IPS-11a (cell line): ENCODE measurements around the gene KIAA1671.

ENCODE experiments used
- H3K4me3 ChIP-seq: one replicate; pipeline ENCODE4 v1.5.1; 2013; ENCODE audit warnings: low read depth, low read length, control low read depth

KIAA1671 gene

DNA sequence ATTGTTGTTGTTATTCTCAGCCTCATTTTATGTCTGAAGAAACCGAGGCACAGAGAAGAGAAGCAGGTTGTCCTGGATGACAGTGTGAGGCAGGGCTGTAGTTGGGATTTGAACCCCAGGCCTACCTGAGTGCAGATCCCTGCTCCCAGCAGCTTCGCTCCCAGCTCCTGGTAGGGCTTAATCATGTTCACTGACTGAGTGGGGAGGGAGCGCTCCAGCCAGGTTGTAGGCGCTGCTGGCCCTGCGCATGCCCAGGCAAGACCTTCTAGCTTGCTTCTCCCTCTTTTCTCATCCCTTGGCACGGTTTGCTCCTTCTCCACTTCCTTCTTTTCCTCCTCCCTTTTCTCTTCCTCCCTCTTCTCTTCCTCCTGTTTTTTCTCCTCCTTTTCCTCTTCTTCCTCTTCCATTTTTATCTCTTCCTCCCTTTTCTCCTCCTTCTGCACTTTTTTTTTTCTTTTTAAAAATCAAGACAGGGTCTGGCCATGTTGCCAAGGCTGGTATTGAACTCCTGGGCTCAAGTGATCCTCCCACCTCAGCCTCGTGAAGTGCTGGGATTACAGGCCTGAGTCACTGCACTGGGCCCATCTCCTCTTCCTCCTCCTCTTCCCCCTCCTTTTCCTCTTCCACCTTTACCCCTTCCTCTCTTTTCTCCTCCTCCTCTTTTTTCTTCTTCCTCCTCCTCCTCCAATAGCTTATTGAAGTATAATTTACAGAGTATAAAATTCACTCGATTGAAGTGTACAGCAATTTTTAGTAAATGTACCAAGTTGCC lies 109.3 kb downstream of the KIAA1671 start:
- H3K4me3 ChIP-seq: no peak overlapping the region

DNA sequence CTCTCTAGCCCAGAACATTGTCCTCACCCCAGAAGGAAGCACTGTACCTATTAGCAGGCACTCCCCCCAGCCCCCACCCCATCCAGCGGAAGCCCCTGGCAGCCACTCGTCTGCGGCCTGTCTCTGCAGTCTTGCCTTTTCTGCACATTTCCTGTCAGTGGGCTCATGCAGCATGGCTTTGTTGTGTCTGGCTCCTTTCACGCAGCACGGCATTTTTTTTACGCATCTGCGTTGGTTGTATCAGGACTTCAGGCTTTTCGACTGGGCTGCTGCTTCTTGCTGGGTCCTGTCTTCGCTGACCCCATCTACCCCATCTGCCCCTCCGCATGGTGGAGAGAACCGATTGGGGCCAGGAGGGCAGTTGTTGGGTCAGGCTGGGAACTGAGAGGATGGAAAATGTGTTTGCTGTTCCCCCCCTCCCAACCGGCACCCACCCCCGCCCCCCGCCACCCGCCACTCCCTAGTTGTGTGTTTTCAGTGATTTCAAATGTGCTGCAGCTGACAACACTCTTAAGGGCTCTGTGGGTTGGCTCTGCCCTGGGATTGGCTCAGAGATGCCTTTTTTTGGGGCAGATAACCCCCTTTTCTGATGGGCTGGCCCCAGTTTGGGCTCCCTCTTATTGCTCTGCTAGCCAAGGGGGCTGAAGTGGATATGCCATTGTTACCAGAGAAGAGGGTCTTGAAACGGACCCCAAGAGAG lies 110.0 kb downstream of the KIAA1671 start:
- no peak overlapping the region for H3K4me3 ChIP-seq

DNA sequence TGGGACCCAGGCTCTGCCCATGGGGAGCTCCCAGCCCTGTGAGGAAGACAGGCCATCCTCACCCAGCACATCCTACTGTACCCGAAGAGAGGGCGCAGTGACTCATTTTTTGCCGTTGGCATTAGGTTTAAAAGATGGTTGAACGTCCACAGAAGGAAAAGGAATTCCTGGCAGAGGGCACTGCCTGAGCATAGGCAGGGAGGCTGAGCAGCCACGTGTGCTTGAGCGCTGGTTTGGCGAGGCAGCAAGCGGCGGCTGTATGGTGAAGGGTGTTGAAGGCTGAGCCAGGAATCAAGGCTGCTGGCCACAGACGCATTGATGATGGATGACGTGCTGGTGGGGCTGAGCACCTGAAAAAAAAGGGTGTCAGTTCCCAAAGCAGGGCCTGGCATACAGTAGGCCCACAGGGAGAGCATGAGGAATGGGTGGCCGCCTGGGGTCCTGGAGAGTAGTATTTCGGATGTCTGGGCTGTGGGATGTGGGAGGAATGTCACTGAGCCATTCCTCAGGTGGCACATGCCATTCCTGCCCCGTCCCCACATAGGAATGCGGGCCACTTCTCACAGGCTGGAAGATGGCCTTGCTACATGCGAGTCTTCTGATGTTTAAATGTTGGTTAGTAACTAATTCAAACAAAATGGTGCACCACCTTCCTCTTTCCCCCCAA lies 112.5 kb downstream of the KIAA1671 start:
- no peak overlapping the region for H3K4me3 ChIP-seq

DNA sequence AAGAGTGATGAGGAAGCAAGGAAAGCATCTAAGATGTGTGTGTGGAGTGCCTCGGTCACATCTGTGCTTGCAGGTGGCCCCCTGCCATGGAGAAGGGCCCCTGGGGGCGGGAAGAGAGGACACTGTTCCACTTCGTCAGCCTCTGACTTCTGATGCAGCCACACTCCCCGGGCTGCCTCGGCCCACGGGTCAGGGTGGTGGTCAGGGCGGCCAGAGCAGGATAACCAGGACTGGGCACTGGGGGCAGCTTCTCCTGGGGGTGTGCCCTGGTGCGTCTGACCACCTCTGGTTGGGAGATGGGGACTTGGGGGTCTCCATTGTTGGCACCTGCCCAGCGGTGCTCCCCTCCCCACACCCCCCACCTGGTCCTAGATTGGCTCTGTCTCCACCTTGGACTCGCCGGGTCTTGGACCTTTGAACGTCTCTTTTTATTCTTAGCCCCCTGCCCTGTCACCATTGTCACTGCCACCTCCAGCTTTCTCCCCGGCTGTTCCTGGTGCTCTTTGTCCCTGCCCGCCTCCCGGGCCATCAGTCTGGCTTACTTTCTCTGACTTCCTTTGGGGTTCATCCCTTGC lies 114.4 kb downstream of the KIAA1671 start:
- H3K4me3 ChIP-seq: no peak overlapping the region

DNA sequence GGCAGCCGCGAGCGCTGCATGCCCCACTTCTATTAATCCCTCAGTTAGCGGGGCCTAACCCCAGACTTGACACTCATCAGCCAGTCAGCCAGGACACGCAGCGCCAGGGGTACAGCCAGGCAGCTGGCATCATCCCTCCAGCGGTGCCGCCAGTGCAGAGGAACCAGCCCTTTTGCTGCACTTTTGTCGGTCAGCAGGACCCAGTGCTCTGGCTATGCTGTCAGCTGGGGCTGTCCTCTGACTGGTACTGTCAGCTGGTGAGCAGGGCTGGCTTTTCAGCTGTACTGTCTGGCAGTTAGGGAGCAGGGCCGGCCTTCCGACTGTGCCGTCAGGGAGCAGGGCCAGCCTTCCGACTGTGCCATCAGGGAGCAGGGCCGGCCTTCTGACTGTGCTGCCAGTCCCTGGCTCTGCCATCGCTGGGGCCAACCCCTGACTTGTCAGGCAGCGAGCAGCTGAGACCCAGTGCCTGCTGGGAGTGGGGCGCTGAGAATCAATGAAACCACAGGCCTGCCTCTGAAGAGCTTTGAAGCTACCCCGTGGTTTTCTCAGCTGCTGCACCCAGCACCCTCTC lies 115.4 kb downstream of the KIAA1671 start:
- H3K4me3 ChIP-seq: no peak overlapping the region

DNA sequence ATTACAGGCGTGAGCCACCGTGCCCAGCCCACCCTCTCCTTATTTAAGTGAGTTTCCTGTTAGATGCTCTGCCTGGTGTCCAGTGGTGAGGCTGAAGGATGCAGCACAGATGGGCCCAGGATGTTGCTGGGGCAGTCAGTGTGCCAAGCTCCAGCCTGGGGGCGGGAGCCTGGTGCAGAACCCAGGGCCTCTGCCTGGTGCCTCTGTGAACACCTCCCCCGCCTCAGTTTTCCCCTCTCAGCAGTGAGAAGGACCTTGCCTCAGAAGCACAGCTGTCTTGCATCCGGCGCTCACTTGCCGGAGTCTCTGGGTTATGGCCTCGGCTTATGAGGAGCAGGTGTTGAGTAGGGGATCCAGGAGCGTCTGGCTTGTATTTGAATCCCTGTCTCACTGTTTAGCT lies 116.2 kb downstream of the KIAA1671 start:
- no peak overlapping the region for H3K4me3 ChIP-seq

DNA sequence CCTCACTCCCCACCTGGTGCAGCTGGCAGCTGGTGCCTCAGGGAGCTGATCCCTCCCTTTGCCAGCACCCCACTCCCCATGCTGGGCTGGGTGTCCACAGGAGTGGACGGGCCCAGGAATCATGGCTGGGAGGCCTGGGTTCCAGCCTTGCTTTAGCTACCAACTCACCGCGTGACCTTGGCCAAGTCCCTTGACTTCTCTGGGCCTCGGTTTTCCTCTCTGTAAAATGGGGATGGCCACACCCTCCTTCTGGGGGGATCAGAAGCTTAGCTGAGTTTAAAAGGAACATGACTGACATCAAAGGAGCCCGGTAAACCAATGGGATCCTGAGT lies 116.9 kb downstream of the KIAA1671 start:
- H3K4me3 ChIP-seq: no peak overlapping the region

DNA sequence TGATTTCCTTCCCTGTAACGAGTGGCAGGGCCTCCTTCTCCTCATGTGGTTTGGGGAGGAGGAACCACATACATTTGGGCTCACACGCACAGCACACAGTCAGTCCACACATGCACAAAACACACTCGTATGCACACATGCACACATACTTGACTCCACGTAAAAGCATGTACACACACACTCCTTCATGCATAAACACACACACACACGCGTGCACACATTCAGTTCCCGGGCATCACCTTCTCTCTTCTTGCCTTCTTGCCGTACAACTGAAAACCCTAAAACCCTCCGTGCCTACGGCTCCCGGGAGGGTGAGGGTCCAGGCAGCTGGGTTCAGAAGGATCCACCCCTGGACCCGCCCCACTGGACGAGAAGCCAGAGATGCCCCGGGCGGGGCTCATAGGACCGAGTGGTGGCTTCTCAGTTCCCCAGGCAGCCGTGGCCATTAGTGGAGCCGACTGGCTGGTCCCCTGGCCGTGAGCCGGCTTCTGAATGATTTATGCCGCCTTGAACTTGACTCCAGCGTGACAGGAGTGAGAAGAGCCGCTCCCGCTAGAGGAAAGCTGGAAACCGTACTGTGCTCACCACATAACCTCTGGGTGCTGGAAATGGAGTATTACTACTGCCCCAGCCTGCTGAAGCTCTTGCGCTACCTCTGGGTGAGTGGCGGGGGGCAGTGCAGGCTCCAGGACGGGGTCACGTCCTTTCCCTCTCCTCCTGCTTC lies 117.4 kb downstream of the KIAA1671 start:
- no peak overlapping the region for H3K4me3 ChIP-seq

DNA sequence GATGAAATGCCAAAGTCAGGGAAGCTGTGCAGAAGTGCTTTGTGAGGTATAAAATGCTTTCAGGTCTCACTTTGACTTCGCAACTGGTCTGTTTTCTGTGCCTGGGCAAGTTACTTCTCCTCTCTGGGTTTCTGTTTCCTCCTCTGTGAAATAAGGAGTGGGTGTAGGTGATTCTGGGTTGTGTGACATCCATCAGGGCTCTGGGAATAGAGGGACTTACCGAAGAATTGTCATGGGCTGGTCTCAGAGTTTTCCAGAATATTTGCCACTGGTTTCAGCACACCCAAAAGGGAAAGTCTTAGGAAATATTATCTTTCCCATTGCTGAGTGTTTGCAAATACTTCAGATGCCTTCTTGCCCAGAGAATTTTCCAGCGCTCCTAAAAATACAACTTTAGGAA lies 118.4 kb downstream of the KIAA1671 start:
- no peak overlapping the region for H3K4me3 ChIP-seq

DNA sequence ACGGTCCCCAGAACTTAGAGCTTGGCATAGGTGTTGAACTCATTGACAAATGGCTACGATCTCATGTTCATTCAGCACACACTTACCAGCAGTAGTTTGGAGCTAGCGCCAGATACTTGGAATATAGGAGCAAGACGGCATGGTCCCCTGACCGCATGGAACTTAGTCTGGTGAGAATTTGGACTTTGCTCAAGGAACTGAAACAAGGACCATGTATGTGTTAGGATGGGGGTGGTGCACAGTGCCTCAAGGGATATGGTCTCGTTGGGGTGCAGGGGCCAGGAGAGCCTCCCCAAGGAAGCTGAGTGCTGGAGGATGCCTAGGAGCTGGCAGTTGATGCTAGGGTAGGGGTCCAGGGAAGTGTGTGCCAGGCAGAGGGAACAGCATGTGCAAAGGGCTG lies 119.2 kb downstream of the KIAA1671 start:
- no peak overlapping the region for H3K4me3 ChIP-seq

DNA sequence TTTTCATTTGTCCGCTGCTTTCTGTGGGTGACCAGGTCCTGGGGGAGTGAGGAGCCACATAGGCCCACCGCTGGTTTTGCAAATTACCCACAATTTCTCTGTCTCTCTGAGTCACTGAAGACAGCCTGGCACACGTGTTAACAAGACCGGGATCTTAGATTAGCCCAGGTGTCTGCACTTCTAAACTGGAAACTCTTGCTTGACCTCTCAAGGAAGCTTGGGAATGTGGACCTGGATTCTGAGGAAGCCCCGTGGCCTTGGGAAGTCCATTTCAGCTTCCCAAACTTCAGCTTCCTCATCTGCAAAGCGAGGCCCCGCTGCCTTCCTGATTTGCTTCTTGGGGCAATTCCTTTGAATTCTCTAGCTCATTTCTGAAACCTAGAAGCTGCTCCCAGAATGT lies 119.9 kb downstream of the KIAA1671 start:
- H3K4me3 ChIP-seq: no peak overlapping the region

DNA sequence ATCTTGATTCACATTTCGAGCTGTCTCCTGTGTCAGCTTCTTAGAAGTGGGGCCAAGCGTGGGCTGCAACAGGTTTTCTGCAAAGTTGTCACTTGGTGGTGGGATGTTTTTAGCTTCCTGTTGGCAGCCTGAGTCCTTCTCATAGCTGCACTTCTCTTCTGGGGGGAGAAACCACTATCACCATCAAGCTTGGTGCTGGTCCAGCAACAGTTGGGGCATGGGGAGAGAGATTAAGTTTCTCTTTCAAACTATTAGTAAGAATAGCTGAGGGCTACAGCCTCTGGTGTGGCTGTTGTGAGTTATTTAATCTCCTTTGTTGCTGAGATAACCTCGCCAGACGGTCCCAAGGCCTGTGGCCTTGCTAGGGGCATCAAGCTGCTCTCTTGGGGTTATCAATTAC lies 123.8 kb downstream of the KIAA1671 start:
- no peak overlapping the region for H3K4me3 ChIP-seq

DNA sequence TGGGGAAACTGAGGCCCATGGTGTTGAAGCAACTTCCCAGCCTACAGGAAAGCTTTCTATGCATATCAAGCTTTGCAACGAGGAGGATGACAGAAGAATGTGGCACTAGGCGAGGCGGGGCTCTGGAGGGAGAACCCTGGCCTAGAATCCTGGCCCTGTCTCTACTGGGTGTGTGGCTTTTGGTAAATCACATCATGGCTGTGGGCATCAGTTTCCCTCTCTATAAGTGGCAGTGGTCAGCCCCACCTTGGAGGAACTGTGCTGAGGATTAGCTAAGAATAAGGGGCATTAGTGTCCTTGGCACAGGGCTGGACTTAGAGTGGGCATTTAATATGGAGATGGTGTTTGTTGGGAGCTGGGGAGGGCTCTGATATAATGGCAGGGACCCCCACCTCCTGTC lies 124.5 kb downstream of the KIAA1671 start:
- H3K4me3 ChIP-seq: no peak overlapping the region

DNA sequence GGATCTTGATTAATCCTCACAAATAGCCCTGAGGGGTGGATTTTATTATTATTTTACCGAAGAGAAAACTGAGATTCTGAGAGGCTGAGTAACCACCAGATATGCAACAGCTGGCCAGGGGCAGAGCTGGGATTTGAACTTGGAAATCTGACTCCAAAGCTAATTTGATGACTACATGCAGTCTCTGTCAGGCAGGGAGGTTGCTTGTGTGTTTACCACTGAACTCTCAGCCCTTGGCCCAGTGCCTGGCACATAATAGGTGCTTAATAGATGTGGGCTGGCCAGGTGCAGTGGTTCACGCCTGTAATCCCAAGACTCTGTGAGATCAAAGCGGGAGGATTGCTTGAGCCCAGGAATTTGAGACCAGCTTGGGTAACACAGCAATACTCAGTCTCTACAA lies 125.4 kb downstream of the KIAA1671 start:
- H3K4me3 ChIP-seq: no peak overlapping the region

DNA sequence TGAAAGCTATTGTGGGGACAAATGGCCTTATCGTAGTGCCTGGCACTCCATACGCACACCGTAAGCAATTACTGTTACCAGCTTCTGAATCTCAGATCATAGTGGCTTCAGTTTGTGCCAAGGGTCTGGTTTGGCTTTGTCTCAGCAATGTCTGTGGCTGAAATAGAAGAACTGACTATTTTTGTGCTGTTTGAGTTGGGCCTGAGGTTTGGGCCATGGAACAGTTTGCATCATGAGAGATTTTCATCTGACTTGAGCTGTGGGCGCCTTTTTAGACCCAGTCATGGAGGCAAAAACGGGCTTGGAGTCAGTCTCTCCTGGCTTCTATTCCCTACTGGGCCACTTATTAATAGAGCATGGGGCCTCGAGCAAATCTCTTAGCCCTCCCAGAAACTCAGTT lies 126.1 kb downstream of the KIAA1671 start:
- no peak overlapping the region for H3K4me3 ChIP-seq

DNA sequence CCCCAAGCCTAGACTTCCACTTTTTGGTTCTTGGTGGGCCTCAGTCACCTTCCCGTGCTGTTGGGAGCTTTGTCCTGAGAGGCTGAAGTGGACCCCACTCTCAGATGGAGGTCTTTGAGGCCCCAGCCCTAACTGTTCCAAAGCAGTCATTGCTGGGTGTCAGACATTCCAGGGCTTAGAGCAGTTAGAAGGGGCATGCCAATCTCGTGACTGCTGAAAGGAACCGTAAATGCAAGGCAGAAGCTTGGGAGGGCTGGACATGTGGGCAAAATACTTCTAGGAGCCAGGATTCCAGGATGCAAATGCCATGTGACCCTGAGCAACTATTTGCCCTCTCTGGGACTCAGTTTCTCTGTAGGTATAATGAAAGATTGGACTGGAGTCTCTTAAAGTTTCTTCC lies 128.3 kb downstream of the KIAA1671 start:
- H3K4me3 ChIP-seq: no peak overlapping the region

DNA sequence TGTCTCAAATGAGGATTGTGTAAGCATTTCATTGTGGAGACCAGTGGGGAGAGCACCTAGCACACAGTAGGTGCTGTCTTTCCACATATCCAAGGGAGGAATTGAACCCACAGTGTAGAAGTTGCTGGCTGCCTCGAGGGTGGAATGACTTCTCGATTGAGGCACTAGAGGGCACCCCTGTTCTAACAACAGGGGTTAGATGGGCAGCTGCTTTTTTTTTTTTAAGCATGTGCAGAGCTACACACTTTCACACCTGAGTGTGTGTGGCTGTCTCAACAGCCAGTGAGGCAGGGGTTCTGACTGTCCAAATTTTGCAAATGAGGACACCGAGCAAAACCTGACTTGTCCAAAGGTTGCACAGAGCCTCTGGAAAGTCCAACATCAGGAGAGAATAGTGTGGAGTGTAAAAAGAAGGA lies 128.9 kb downstream of the KIAA1671 start:
- H3K4me3 ChIP-seq: no peak overlapping the region

DNA sequence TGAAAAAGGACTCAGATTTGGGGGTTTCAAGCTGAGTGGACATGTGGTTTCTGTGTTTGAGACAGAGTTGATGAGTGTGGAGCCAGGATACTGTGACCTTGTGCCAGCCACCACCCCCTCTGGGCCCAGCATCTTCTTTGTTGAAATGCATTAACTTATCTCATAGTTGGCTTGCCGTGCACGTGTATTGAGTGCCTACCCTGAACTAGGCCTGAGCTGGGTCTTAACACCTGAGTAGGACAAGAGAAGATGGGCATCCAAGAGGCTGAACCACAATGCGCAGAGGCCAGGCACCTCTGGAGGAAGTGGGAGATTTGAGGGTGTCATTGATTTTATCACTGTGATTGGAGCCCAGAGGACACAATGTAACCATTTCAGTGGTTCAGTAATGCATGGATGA lies 129.6 kb downstream of the KIAA1671 start:
- H3K4me3 ChIP-seq: no peak overlapping the region

DNA sequence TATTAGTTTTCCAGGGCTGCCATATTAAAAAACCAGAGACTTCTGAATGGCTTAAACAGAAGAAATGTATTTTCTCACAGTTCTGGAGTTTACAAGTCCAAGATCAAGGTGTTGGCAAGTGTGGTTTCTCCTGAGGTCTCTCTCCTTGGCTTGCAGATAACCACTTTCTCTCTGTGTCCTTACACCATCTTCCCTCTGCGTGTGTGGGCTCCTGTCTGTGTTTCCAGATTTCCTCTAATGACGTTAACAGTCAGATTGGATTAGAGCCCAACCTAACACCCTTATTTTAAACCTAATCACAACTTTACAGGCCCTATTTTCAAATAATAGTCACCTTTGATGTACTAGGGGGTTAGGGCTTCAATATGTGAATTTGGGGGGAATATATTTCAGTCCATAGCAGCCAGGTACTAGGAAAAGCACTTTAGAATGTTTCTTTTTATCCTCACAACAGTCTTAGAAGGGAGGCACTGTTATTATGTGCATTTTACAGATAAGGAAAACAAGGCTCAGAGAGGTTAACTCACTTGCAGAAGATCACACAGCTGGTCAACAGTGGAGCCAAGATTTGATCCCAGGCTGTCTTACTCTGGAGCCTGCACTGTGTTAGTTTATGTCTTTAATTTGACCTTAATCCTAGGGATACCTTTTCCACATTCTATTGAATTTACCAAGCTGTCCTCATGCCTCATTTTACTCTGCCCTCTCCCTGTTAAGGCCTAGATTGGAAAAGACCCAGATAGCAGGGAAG lies 130.7 kb downstream of the KIAA1671 start:
- no peak overlapping the region for H3K4me3 ChIP-seq

DNA sequence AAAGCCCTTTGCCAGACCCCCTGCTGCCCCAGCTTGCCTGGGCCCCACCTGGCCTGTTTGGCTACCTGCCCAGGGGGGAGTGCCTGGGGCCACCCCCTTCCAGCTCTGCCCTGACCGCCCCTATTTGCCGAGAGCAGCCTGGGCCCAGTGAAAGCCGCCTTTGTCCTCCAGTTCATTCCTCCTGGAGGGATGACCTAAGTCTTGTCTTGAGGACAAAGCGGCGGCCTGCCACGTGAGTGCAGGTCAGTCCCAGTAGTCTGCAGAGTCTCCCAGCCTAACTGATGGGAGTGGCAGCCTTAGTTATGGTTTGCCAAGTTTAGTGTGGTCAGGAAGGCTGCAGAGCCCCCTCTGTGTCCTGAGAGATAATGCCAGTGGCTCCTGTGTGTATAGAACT lies 131.3 kb downstream of the KIAA1671 start:
- H3K4me3 ChIP-seq: no peak overlapping the region
